ENCODE measurements around the gene SLC22A12.

SLC22A12 gene

GRCh38 chr11:64604458-64605243 lies 13.6 kb downstream of the SLC22A12 start:
- DNase-seq (ENCODE audit: low read depth in 2 of 2), result no peak

- no peak for DNase-seq (ENCODE audit: low read depth in 2 of 2)
These were observed 14.2 kb downstream of the SLC22A12 start for GRCh38 chr11:64605244-64605560.

GRCh38 chr11:64605656-64606585 lies 14.9 kb downstream of the SLC22A12 start:
- no peak for DNase-seq (ENCODE audit: low read depth in 2 of 2)

GRCh38 chr11:64606796-64607380 lies 15.9 kb downstream of the SLC22A12 start:
- DNase-seq (ENCODE audit: low read depth in 2 of 2), result no peak

GRCh38 chr11:64607381-64607985 lies 16.5 kb downstream of the SLC22A12 start:
- no peak for DNase-seq (ENCODE audit: low read depth in 2 of 2)

- no peak for DNase-seq (ENCODE audit: low read depth in 2 of 2)
These were observed 17.0 kb downstream of the SLC22A12 start for GRCh38 chr11:64608046-64608445.

- no peak for DNase-seq (ENCODE audit: low read depth in 2 of 2)
These were observed 17.6 kb downstream of the SLC22A12 start for GRCh38 chr11:64608636-64609035.

GRCh38 chr11:64609436-64610047 lies 18.5 kb downstream of the SLC22A12 start:
- DNase-seq (ENCODE audit: low read depth in 2 of 2), result no peak

GRCh38 chr11:64610596-64610995 lies 19.6 kb downstream of the SLC22A12 start:
- DNase-seq (ENCODE audit: low read depth in 2 of 2), result no peak

GRCh38 chr11:64611176-64611575 lies 20.2 kb downstream of the SLC22A12 start:
- no peak for DNase-seq (ENCODE audit: low read depth in 2 of 2)

- no peak for DNase-seq (ENCODE audit: low read depth in 2 of 2)
These were observed 21.0 kb downstream of the SLC22A12 start for GRCh38 chr11:64611869-64612646.

GRCh38 chr11:64613648-64614047 lies 22.6 kb downstream of the SLC22A12 start:
- DNase-seq (ENCODE audit: low read depth in 2 of 2), result no peak

GRCh38 chr11:64614917-64615316 lies 23.9 kb downstream of the SLC22A12 start:
- no peak for DNase-seq (ENCODE audit: low read depth in 2 of 2)

- no peak for DNase-seq (ENCODE audit: low read depth in 2 of 2)
These were observed 25.8 kb downstream of the SLC22A12 start for GRCh38 chr11:64616817-64617216.

GRCh38 chr11:64619196-64619595 lies 28.2 kb downstream of the SLC22A12 start:
- no peak for DNase-seq (ENCODE audit: low read depth in 2 of 2)

- no peak for DNase-seq (ENCODE audit: low read depth in 2 of 2)
These were observed 28.9 kb downstream of the SLC22A12 start for GRCh38 chr11:64619811-64620380.

- no peak for DNase-seq (ENCODE audit: low read depth in 2 of 2)
These were observed 29.5 kb downstream of the SLC22A12 start for GRCh38 chr11:64620381-64620971.

- DNase-seq (ENCODE audit: low read depth in 2 of 2), result no peak
These were observed 30.4 kb downstream of the SLC22A12 start for GRCh38 chr11:64621283-64622019.

- DNase-seq (ENCODE audit: low read depth in 2 of 2), result no peak
These were observed 31.7 kb downstream of the SLC22A12 start for GRCh38 chr11:64622681-64623080.
